Activated CD4-positive, CD25-positive, alpha-beta regulatory T cell (primary cell): ENCODE data around the gene CYLD.

Experiments
- DNase-seq, 4 experiments: peaks; one replicate each; lab custom pipeline; 2025; lab: John Stamatoyannopoulos, UW

CYLD gene

GRCh38 chr16:50711862-50712559 is 29.9 kb upstream of the CYLD start:
- DNase-seq: no peak

- no peak for DNase-seq
Observed at GRCh38 chr16:50712560-50712898, 29.4 kb upstream of the CYLD start.

DNA sequence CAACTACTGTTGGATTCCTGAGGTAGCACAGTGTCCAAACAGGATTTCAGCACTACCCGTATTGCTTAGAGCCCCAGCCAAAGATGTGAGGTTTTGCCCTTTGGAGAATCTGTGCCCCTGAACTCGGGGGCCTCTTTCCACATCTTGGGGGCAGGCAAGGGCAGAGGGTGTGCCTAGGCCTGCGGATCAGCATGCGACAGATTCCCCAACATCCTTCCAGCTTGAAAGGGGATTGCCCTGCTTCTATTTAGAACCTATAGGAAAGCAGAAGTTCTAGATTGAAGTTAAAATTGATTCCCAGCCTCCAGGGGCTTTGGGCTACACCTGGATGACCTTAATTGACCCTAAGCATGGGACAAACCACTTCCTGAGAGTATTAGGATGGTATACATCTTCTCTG is 28.9 kb upstream of the CYLD start:
- no peak for DNase-seq

DNA sequence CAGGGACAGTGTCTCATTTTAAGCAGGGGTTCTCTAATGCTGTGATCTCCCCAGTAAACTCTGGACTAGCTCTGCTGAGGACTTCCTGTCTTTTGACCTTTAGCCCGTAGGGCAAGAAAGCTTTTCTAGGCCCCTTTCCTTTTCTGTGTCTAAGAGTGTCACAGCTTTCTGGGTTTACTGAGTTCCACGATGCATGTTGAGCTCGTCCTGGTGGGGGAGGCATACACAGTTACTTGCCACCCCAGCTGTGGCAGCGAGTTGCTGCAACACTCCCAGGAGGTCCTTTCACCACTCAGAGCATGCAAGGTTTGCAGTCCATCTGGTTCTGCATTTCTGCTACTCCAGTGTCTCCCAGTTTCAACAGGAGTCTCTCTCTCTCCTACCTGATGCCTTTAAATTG is 24.8 kb upstream of the CYLD start:
- DNase-seq: no peak

DNA sequence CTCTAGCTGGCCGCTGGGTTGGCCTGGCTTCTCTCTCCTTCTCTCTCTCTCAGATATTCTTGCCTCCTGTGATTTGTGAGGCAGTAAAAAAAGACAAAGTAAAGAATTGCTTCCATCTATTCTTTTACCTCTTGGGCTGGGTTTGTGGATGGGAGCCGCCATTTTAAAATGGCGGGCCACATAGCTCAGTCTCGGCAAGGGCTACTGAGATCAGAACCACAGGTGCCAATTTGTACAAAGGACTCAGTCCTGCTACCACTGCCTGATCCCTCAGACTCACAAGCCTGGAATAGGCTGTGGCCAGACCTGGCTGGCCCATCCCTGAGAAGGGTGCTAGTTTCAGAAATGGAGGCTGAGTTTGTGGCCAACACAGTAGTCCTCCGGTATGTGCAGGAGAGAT is 24.4 kb upstream of the CYLD start:
- DNase-seq: no peak

DNA sequence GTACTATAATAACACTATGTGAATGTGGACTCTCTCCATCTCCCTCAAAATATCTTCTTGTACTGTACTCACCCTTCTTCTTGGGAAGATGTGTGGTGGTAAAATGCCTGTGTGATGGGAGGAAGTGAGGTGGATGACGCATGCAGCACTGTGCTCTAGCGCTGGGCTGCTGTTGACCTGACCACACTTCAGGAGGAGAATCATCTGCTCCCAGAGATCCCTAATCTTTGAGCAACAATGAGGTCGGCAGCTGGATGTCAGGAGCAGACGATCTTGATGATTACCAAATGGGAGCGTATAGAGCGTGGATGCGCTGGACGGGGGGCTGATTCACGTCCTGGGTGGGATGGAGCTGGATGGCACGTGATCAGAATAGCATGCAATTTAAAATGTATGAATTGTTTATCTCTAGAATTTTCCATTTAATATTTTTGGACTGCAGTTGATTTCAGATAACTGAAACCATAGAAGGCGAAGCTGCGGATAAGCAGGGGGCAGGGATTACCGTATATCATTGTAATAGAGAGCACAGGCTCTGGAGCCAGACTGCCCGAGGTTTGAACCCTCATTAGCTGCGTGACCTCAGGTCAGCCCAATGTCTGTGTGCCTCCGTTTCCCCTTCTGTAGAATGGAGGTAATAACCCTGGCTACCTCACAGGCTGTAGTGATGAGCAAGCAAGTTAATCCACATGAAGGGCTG is 23.7 kb upstream of the CYLD start:
- DNase-seq: no peak

DNA sequence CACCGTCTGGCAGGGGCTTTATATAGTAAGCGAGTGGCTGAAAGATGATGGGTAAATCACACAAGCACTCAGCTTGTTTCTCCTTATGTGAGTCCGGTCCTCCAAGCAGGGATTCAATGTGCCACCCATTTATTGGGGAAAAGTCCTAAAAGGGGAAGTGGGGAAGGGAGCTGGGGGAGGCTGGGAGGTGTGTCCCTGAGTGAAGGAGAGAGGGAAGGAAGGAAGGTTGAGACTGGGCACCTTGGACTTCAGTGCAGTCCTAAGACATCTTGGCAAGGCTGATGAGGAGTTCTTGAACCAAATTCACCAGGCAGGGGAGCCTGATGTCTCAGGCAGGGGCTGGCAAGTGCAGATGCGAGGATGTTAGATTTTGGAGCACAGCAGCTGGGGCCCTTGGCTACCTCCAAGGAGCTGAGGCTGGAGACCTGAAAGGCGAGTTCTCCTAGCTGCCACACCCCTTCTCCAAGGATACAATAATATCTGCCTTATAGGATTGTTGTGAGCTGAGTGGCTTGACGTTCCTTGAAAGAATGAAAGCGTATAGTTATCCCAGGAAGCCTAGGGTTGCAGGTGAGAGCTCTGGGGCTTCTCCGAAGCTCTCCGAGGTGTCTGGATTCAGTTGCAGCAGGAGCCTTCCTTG is 23.0 kb upstream of the CYLD start:
- DNase-seq: no peak

- no peak for DNase-seq
Observed at GRCh38 chr16:50719401-50720337, 22.2 kb upstream of the CYLD start.

- no peak for DNase-seq
Observed at GRCh38 chr16:50721549-50722404, 20.1 kb upstream of the CYLD start.

DNA sequence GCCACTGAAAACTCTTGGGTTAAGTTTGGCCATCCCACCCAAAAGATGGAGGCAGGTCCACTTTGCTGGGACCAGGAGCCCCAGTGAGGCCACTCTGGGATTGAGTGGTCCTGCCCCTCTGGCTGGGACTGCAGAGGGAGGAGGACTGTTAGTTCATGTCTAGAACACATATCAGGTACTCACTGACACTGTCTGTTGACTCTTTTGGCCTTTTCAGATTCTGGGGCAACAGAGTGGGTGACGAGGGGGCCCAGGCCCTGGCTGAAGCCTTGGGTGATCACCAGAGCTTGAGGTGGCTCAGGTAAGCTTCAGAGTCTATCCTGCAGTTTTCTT is 19.5 kb upstream of the CYLD start:
- no peak for DNase-seq

- no peak for DNase-seq
Observed at GRCh38 chr16:50722960-50723359, 18.9 kb upstream of the CYLD start.

GRCh38 chr16:50724306-50724705 is 17.6 kb upstream of the CYLD start:
- DNase-seq: no peak

DNA sequence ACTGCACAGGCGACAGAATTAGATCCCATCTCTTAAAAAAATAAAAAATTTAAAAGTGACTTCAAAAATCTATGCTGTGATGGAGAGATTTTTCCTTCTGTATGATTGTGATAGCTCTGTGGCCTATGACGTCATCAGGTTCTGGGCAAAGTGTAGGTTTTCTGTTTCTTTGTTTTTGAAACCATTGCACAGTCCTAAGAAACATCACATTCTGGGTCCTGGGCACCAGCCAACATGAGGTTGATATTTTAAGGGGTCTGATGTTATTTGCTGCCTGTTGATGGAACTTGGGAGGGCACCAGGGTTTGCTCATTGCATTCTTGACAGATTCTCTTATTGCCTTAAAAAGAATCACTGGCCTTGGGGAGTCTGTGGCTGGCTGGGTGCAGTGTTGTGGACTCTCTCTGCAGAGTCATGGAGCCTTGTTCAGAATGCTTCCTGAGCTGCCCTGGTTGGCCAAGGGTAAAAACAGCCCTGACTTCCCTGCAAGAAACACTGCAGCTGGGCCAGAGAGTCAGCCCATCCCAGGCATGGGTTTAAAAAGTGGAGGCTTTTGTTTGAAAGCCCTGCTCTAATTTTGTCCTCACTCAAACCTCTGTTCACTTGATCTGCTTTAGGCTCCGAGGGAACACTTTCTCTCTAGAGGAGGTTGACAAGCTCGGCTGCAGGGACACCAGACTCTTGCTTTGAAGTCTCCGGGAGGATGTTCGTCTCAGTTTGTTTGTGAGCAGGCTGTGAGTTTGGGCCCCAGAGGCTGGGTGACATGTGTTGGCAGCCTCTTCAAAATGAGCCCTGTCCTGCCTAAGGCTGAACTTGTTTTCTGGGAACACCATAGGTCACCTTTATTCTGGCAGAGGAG is 10.5 kb upstream of the CYLD start:
- DNase-seq: no peak

DNA sequence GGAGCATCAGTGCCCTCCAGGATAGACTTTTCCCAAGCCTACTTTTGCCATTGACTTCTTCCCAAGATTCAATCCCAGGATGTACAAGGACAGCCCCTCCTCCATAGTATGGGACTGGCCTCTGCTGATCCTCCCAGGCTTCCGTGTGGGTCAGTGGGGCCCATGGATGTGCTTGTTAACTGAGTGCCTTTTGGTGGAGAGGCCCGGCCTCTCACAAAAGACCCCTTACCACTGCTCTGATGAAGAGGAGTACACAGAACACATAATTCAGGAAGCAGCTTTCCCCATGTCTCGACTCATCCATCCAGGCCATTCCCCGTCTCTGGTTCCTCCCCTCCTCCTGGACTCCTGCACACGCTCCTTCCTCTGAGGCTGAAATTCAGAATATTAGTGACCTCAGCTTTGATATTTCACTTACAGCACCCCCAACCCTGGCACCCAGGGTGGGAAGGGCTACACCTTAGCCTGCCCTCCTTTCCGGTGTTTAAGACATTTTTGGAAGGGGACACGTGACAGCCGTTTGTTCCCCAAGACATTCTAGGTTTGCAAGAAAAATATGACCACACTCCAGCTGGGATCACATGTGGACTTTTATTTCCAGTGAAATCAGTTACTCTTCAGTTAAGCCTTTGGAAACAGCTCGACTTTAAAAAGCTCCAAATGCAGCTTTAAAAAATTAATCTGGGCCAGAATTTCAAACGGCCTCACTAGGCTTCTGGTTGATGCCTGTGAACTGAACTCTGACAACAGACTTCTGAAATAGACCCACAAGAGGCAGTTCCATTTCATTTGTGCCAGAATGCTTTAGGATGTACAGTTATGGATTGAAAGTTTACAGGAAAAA is 9.7 kb upstream of the CYLD start:
- DNase-seq: no peak

- no peak for DNase-seq
Observed at GRCh38 chr16:50733468-50733867, 8.4 kb upstream of the CYLD start.

GRCh38 chr16:50735629-50736122 is 6.2 kb upstream of the CYLD start:
- no peak for DNase-seq

DNA sequence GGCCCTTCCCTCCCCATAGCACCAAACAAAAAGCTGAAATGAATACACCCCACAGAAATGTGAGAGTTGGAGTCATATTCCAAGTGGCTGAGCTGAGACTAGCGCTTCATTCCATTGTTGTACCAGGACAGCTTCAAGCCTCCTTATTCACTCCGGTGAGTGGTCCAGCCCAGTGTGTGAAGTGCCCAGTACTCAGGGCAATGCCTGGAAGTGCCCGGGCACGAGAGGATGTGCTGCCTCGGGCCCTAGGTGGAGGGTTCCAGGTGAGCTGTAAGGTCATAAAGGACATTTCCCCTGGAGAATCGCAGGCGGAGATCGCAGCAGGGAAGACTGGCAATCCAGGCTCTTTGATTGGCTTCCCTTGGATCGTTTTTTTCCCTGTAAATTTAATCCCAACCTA is 5.4 kb upstream of the CYLD start:
- DNase-seq: no peak

DNA sequence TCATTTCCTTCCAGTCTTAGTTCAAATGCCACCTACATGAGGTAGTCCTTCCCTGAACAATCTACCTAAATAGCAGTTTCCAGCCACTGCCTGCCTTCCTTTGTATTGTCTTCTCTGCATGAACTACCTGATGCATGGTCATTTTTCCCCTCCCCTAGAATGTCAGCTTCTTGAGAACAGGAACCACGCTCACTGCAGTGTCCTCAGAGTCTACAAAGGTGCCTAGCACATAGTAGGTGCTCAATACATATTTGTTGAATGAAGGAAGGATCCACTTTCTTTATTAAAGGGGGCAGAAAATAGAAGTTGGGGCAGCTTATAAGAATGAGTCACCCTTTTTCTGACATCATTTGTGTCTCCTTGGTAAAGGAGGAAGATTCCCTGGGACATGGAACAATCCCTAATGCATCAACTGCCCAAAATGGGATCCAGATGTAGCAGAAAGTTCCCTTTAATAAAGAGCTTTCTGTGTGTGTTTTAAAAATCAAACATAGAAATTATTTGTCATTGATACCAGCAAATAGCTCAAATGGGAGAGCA is 4.4 kb upstream of the CYLD start:
- DNase-seq: no peak

- DNase-seq: no peak
Observed at GRCh38 chr16:50739031-50739430, 2.9 kb upstream of the CYLD start.
